IMR-90 (cell line): ENCODE data around the gene GADD45GIP1. TPM values are rescaled to one million over a fixed set of nuclear protein-coding genes. Genes with fewer than 3 reads are reported as not detected.

Experiments used
- ATAC-seq: fragments of 200-7000 bp; cut with Tn5 transposase; 2 replicates; pipeline ENCODE4 v1.9.1; 2020; ENCODE audit warnings: low read depth, mild to moderate bottlenecking, moderate library complexity
- BruUV-seq: library from RNA; stranded (reverse); fragments of 400-500 nt; replicated peaks from 2 replicates; lab custom pipeline; 2021; lab: Mats Ljungman, UMichigan
- CTCF ChIA-PET: fragments of 300-600 bp; formaldehyde crosslinking; extraction: SDS; loops from one replicate; lab custom pipeline; 2021; ENCODE audit warnings: antibody characterized with exemption; lab: Yijun Ruan, JAX
- POLR2A ChIA-PET: fragments of 300-600 bp; sonication (Branson Sonifier 250); formaldehyde crosslinking; loops from one replicate; lab custom pipeline; 2022; ENCODE audit warnings: antibody characterized with exemption; ENCODE audit not compliant: unreplicated experiment; lab: Charles Lee
- DNase-seq: peaks from one replicate; pipeline ENCODE4 v3.0.0; 2013
- H2AFZ ChIP-seq: replicated peaks from 2 replicates; pipeline ENCODE3; 2013; ENCODE audit warnings: low read length, mild to moderate bottlenecking; ENCODE audit not compliant: poor library complexity
- H2AK5ac ChIP-seq: 2 replicates; pipeline ENCODE4 v1.6.1; 2013; ENCODE audit warnings: low read depth, low read length, inconsistent platforms
- H2AK9ac ChIP-seq: replicated peaks from 2 replicates; pipeline ENCODE3; 2013; ENCODE audit warnings: mild to moderate bottlenecking, low read depth, low read length, moderate library complexity; ENCODE audit not compliant: poor library complexity
- H2BK120ac ChIP-seq: 2 replicates; pipeline ENCODE4 v1.6.1; 2013; ENCODE audit warnings: low read depth, low read length, inconsistent platforms
- H2BK15ac ChIP-seq: 3 replicates; pipeline ENCODE4 v1.6.1; 2013; ENCODE audit warnings: low read depth, low read length, inconsistent platforms
- H2BK20ac ChIP-seq: 2 replicates; pipeline ENCODE4 v1.6.1; 2013; ENCODE audit warnings: low read depth, mild to moderate bottlenecking, inconsistent platforms, low read length, moderate library complexity
- H2BK5ac ChIP-seq: 2 replicates; pipeline ENCODE4 v1.6.1; 2013; ENCODE audit warnings: mild to moderate bottlenecking, low read depth, low read length, inconsistent platforms; ENCODE audit not compliant: poor library complexity, severe bottlenecking
- H3K14ac ChIP-seq: replicated peaks from 2 replicates; pipeline ENCODE4 v1.6.1; 2013; ENCODE audit warnings: low read depth, low read length, inconsistent platforms
- H3K18ac ChIP-seq: 2 replicates; pipeline ENCODE4 v1.6.1; 2013; ENCODE audit warnings: low read depth, low read length, control low read depth
- H3K23ac ChIP-seq: 2 replicates; pipeline ENCODE4 v1.6.1; 2013; ENCODE audit warnings: low read depth, low read length, inconsistent platforms
- H3K27ac ChIP-seq: 2 replicates; pipeline ENCODE4 v1.5.1; 2013; ENCODE audit warnings: mild to moderate bottlenecking, control low read depth, low read length; ENCODE audit not compliant: insufficient read depth
- H3K27me3 ChIP-seq: 2 replicates; pipeline ENCODE4 v1.6.1; 2013; ENCODE audit warnings: low read length; ENCODE audit not compliant: control insufficient read depth, insufficient read depth
- H3K36me3 ChIP-seq: 2 replicates; pipeline ENCODE4 v1.6.1; 2013; ENCODE audit warnings: low read length, mixed read lengths; ENCODE audit not compliant: control insufficient read depth, insufficient read depth
- H3K4ac ChIP-seq: 2 replicates; pipeline ENCODE4 v1.6.1; 2013; ENCODE audit warnings: low read depth, low read length, inconsistent platforms
- H3K4me1 ChIP-seq: 2 replicates; pipeline ENCODE4 v1.6.1; 2013; ENCODE audit warnings: low read length, mixed read lengths; ENCODE audit not compliant: control insufficient read depth, insufficient read depth
- H3K4me2 ChIP-seq: 2 replicates; pipeline ENCODE4 v1.6.1; 2013; ENCODE audit warnings: low read depth, mild to moderate bottlenecking, control low read depth, low read length, moderate library complexity
- H3K4me3 ChIP-seq: 2 replicates; pipeline ENCODE4 v1.5.1; 2013; ENCODE audit warnings: low read depth, mild to moderate bottlenecking, control low read depth, low read length, moderate library complexity; ENCODE audit not compliant: insufficient read depth
- H3K56ac ChIP-seq: 2 replicates; pipeline ENCODE4 v1.6.1; 2013; ENCODE audit warnings: low read length, inconsistent platforms; ENCODE audit not compliant: insufficient read depth; ENCODE audit errors: extremely low read depth
- H3K79me1 ChIP-seq, 2 experiments: 2 replicates each; pipeline ENCODE4 v1.6.1; 2013; ENCODE audit warnings: low read length in 2 of 2, inconsistent platforms in 1 of 2, low read depth in 1 of 2
- H3K9ac ChIP-seq: 2 replicates; pipeline ENCODE4 v1.6.1; 2013; ENCODE audit warnings: low read depth, low read length, control low read depth
- H3K9me1 ChIP-seq: 2 replicates; pipeline ENCODE4 v1.6.1; 2013; ENCODE audit warnings: low read length, inconsistent platforms; ENCODE audit not compliant: insufficient read depth
- H3K9me3 ChIP-seq: 2 replicates; pipeline ENCODE4 v1.6.1; 2013; ENCODE audit warnings: low read length; ENCODE audit not compliant: control insufficient read depth, insufficient read depth
- H4K20me1 ChIP-seq: 2 replicates; pipeline ENCODE4 v1.6.1; 2013; ENCODE audit warnings: low read length, inconsistent platforms; ENCODE audit not compliant: insufficient read depth
- H4K5ac ChIP-seq: 2 replicates; pipeline ENCODE4 v1.6.1; 2013; ENCODE audit warnings: mild to moderate bottlenecking, low read depth, low read length, control low read depth
- H4K8ac ChIP-seq, 2 experiments: 2 replicates each; pipeline ENCODE4 v1.6.1; 2013; ENCODE audit warnings: low read depth in 2 of 2, low read length in 2 of 2, control low read depth in 1 of 2, inconsistent platforms in 1 of 2
- H4K91ac ChIP-seq: 2 replicates; pipeline ENCODE4 v1.6.1; 2013; ENCODE audit warnings: low read depth, low read length, inconsistent platforms; ENCODE audit not compliant: insufficient read depth
- BHLHE40 ChIP-seq: fragments of 150-350 bp; IDR thresholded peaks from 2 replicates; pipeline ENCODE4 v1.6.1; 2016; ENCODE audit warnings: mild to moderate bottlenecking, low read depth, low read length
- CHD1 ChIP-seq: IDR thresholded peaks from 2 replicates; pipeline ENCODE4 v1.6.1; 2012; ENCODE audit warnings: low read depth, low read length, improper control_type of control experiment
- MXI1 ChIP-seq: IDR thresholded peaks from 2 replicates; pipeline ENCODE4 v1.6.1; 2012; ENCODE audit warnings: low read depth, mild to moderate bottlenecking, low read length, moderate library complexity, borderline replicate concordance
- NFE2L2 ChIP-seq: fragments of 150-350 bp; IDR thresholded peaks from 2 replicates; pipeline ENCODE4 v1.6.1; 2016; ENCODE audit warnings: low read depth, mild to moderate bottlenecking, low read length
- SMC3 ChIP-seq: fragments of 150-350 bp; IDR thresholded peaks from 2 replicates; pipeline ENCODE4 v1.6.1; 2016; ENCODE audit warnings: low read depth, mild to moderate bottlenecking, antibody characterized with exemption, low read length, moderate library complexity
- WGBS, 2 experiments: methylation state at CpG; one replicate each; pipeline versions ENCODE4 v1.1.5 to v1.1.7; 2013; ENCODE audit warnings: missing lambda C conversion rate in 2 of 2; ENCODE audit not compliant: insufficient read length in 1 of 2; ENCODE audit errors: extremely low coverage in 2 of 2; 5-methylcytosine and 5-hydroxymethylcytosine counted together
- dilution Hi-C: fragments of 300-500 bp; cut with HindIII; formaldehyde crosslinking; loops from one replicate; pipeline ENCODE4 v1.14.3; 2018; ENCODE audit warnings: low sequenced_read_pairs; ENCODE audit not compliant: unreplicated experiment
- in situ Hi-C: fragments of 300-500 bp; cut with MboI; formaldehyde crosslinking; loops from 3 replicates; pipeline ENCODE4 v1.14.3; 2019; ENCODE audit warnings: low sequenced_read_pairs, inconsistent platforms, mixed read lengths
- intact Hi-C: fragments of 100-400 bp; cut with micrococcal nuclease; formaldehyde crosslinking; loops from 2 replicates; pipeline ENCODE4 v1.10.0; 2022
- polyA plus RNA-seq, 3 experiments: library from polyadenylated mRNA; depleted of rRNA; stranded (reverse); fragments of >200 nt; gene quantifications; 2 replicates each; pipeline ENCODE4 v1.2.3, GENCODE V29; 2012; ENCODE audit warnings: low replicate concordance in 1 of 3
- total RNA-seq: library from RNA; depleted of rRNA; stranded (reverse); fragments of >200 nt; gene quantifications from 2 replicates; pipeline ENCODE4 v1.2.3, GENCODE V29; 2012
- TF ChIP-seq, protein P1 (sequence below): conservative IDR thresholded peaks from 2 replicates; pipeline ENCODE4 v1.5.1; 2012; ENCODE audit warnings: mild to moderate bottlenecking, low read depth, low read length, improper control_type of control experiment

GADD45GIP1 gene
- total and polyA plus RNA-seq, 2 of the 4 experiments (the other 2 are of a cell fraction) = 13.3 to 42.4 TPM

DNA sequence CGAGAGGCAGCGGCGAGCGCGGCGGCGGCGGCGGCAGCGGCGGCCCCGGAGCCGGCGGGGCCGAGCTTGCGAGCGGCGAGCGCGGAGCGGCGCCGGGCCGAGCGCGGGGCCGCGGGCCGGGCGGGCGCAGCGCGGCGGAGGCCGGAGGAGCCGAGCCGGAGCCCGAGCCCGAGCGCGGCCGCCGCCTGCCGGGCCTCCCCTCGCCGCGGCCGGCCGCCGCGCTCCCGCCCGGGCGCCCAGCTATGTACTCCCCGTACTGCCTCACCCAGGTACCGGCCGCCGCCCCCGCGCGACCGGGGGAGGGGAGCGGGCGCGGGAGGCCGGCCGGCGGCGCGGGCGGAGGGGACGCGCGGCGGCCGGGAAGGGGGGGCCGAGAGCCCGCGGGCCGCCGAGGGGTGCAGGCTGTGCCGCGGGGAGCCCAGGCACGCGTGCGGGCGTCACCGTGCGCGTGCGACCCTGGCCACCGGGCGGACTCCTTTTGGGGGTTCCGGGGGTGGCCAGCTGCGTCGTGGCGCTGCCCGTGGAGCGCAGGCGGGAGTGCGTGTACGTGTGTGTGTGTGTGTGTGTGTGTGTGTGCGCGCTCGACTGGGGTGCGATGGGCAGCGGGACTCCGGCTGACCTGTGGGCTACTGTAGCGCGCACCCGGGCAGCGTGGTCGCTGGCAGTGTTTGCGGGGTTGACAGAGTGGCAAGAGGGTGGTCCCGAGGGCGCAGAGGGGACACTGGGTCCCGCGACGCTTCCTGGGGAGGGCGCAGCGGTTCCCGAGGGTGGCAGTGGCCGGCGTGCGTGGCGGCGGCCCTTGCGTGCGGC is 38.8 kb upstream of the GADD45GIP1 start:
- peak overlapping the region; percentile 85 for H3K14ac ChIP-seq
- peak overlapping the region; percentile 99 for H2AK9ac ChIP-seq
- peaks cover 18 to 48% of the 10 kb centered on the region in 2 experiments for H3K79me1 ChIP-seq
- intact Hi-C loops = loop anchor here (5.0 kb wide), 1 partner anchor 66 kb away; no protein-coding TSS in a partner anchor
- H3K4me2 ChIP-seq = peak overlapping the region; percentile 76
- H3K23ac ChIP-seq = peak overlapping the region; percentile 76; the same call in 1 of the 2 replicates
- H4K8ac ChIP-seq = peak overlapping the region in 1 of 2 experiments; percentile 75; a peak in 1 of 4 replicates
- in situ Hi-C loops = loop anchor here (25.0 kb wide), 1 partner anchor 742 kb away; a partner anchor contains a TSS
- DNase-seq (peak; percentile 30), ATAC-seq (peak; percentile 51)
- no peak overlapping the region for H2BK15ac ChIP-seq
- ChIA-PET CTCF (interaction anchor here (0.8 to 1.1 kb wide), 2 partner anchors 65 to 98 kb away, joined by 3 to 4 read pairs; no protein-coding TSS in a partner anchor), POLR2A (no interaction called here)
- peak overlapping the region; percentile 93 for H2AFZ ChIP-seq
- H3K9me1 ChIP-seq = peaks cover 11% of the 10 kb centered on the region
- H4K5ac ChIP-seq = peak overlapping the region; percentile 21
- peak overlapping the region; percentile 93 for H3K4me3 ChIP-seq
- H3K18ac ChIP-seq = peak overlapping the region; percentile 47; the same call in 1 of the 2 replicates
- TF ChIP-seq CHD1 (no peak), BHLHE40 (peak; percentile 64), SMC3 (no peak), NFE2L2 (no peak), MXI1 (peak; percentile 50; the same call in 1 of the 2 replicates)
- TF ChIP-seq, protein P1, sequence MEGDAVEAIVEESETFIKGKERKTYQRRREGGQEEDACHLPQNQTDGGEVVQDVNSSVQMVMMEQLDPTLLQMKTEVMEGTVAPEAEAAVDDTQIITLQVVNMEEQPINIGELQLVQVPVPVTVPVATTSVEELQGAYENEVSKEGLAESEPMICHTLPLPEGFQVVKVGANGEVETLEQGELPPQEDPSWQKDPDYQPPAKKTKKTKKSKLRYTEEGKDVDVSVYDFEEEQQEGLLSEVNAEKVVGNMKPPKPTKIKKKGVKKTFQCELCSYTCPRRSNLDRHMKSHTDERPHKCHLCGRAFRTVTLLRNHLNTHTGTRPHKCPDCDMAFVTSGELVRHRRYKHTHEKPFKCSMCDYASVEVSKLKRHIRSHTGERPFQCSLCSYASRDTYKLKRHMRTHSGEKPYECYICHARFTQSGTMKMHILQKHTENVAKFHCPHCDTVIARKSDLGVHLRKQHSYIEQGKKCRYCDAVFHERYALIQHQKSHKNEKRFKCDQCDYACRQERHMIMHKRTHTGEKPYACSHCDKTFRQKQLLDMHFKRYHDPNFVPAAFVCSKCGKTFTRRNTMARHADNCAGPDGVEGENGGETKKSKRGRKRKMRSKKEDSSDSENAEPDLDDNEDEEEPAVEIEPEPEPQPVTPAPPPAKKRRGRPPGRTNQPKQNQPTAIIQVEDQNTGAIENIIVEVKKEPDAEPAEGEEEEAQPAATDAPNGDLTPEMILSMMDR = no peak
- peak overlapping the region; percentile 86 for H2AK5ac ChIP-seq
- H4K20me1 ChIP-seq = peaks cover 27% of the 10 kb centered on the region
- H2BK5ac ChIP-seq = peak overlapping the region; percentile 75
- H3K56ac ChIP-seq = 0 out of 2 replicates have a peak overlapping the region, but pooled peaks have one; percentile 4
- H3K9me3 ChIP-seq = no peaks in the 10 kb centered on the region
- dilution Hi-C loops = no loop called here
- peak overlapping the region; percentile 79 for H4K91ac ChIP-seq
- WGBS, 2 experiments = 1% methylated on average over 41 of the region's 129 CpGs; no CpG with 5 or more reads in 1 of the 2 experiments
- BruUV-seq = no TSS peak
- peak overlapping the region; percentile 37; the same call in 1 of the 2 replicates for H2BK120ac ChIP-seq
- H3K9ac ChIP-seq = peak overlapping the region; percentile 78
- H3K4me1 ChIP-seq = peaks cover 13% of the 10 kb centered on the region
- peak overlapping the region; percentile 81 for H3K4ac ChIP-seq
- H3K27me3 ChIP-seq = no peaks in the 10 kb centered on the region
- peaks cover 13% of the 10 kb centered on the region for H3K36me3 ChIP-seq
- no peak overlapping the region for H2BK20ac ChIP-seq
- H3K27ac ChIP-seq = peak overlapping the region; percentile 76
